GM12878 (cell line): ENCODE results near the gene FAM163B. TPM values are rescaled to one million over a fixed set of nuclear protein-coding genes. Genes with fewer than 3 reads are reported as not detected.

Experiments
- ATAC-seq: fragments of 200-7000 bp; cut with Tn5 transposase; 3 replicates; pipeline ENCODE4 v1.9.1; 2020; ENCODE audit warnings: mild to moderate bottlenecking, moderate library complexity
- BruUV-seq: library from RNA; stranded (reverse); fragments of 400-500 nt; replicated peaks from 2 replicates; lab custom pipeline; 2021; lab: Mats Ljungman, UMichigan
- CTCF ChIA-PET: fragments of 300-600 bp; sonication (Branson Sonifier 250); formaldehyde crosslinking; extraction: SDS; loops from one replicate; lab custom pipeline; 2021; ENCODE audit warnings: inconsistent platforms; lab: Yijun Ruan, JAX
- POLR2A ChIA-PET: fragments of 350-600 bp; formaldehyde crosslinking; extraction: SDS; loops from one replicate; lab custom pipeline; 2021; ENCODE audit warnings: inconsistent platforms; lab: Charles Lee
- RAD21 ChIA-PET: fragments of 300-600 bp; sonication (Branson Sonifier 250); formaldehyde crosslinking; loops from one replicate; lab custom pipeline; 2023; ENCODE audit warnings: antibody characterized with exemption; ENCODE audit not compliant: unreplicated experiment; lab: Charles Lee
- SMC1A ChIA-PET: fragments of 300-600 bp; sonication (Branson Sonifier 250); formaldehyde crosslinking; loops from one replicate; lab custom pipeline; 2023; ENCODE audit not compliant: unreplicated experiment, uncharacterized antibody; lab: Charles Lee
- DNase-seq: peaks from one replicate; pipeline ENCODE4 v3.0.0-alpha.2; 2011; ENCODE audit warnings: low read depth, low spot score
- FAIRE-seq: peaks from 3 replicates; lab custom pipeline; 2011; peaks lifted over from hg19 to GRCh38; lab: Jason Lieb, UNC
- H2AFZ ChIP-seq: 2 replicates; pipeline ENCODE4 v1.6.0; 2011; ENCODE audit warnings: low read depth, low read length, control low read depth; ENCODE audit not compliant: control insufficient read depth
- H3K27ac ChIP-seq: 2 replicates; pipeline ENCODE4 v1.5.1; 2011; ENCODE audit warnings: control low read depth; ENCODE audit not compliant: control insufficient read depth, insufficient read depth
- H3K27me3 ChIP-seq, 2 experiments: replicated peaks in 1 of 2; 2 replicates each; pipeline versions ENCODE4 v1.6.0 to v1.6.1; 2011; ENCODE audit warnings: low read length in 1 of 2; ENCODE audit not compliant: control insufficient read depth in 2 of 2, insufficient read depth in 2 of 2
- H3K36me3 ChIP-seq, 2 experiments: 2 replicates each; pipeline ENCODE4 v1.5.1; 2011; ENCODE audit warnings: low read length in 1 of 2; ENCODE audit not compliant: control insufficient read depth in 2 of 2, insufficient read depth in 2 of 2
- H3K4me1 ChIP-seq: 2 replicates; pipeline ENCODE4 v1.6.1; 2011; ENCODE audit warnings: mild to moderate bottlenecking, low read length, moderate library complexity, mixed read lengths; ENCODE audit not compliant: control insufficient read depth, insufficient read depth
- H3K4me2 ChIP-seq: 2 replicates; pipeline ENCODE4 v1.6.0; 2011; ENCODE audit warnings: control low read depth; ENCODE audit not compliant: control insufficient read depth, insufficient read depth
- H3K4me3 ChIP-seq: fragments of 200-600 bp; sonication (generic); 2 replicates; pipeline ENCODE4 v1.5.1; 2016
- H3K79me2 ChIP-seq: 2 replicates; pipeline ENCODE4 v1.6.0; 2011; ENCODE audit warnings: low read length; ENCODE audit not compliant: control insufficient read depth, insufficient read depth
- H3K9ac ChIP-seq: 2 replicates; pipeline ENCODE4 v1.8.0; 2011; ENCODE audit warnings: low read length, control low read depth, mixed read lengths; ENCODE audit not compliant: control insufficient read depth, insufficient read depth
- H3K9me3 ChIP-seq: replicated peaks from 3 replicates; pipeline ENCODE4 v1.5.1; 2011; ENCODE audit warnings: mild to moderate bottlenecking, low read length; ENCODE audit not compliant: control insufficient read depth, insufficient read depth
- H4K20me1 ChIP-seq: 2 replicates; pipeline ENCODE4 v1.6.0; 2011; ENCODE audit not compliant: control insufficient read depth, insufficient read depth
- BCLAF1 ChIP-seq: fragments of 450-650 bp; IDR thresholded peaks from 2 replicates; pipeline ENCODE4 v1.6.1; 2017; ENCODE audit warnings: antibody characterized with exemption, mild to moderate bottlenecking, moderate library complexity
- CBX3 ChIP-seq: fragments of 200-600 bp; sonication (generic); IDR thresholded peaks from 2 replicates; pipeline ENCODE4 v1.6.1; 2016; ENCODE audit warnings: low read depth, borderline replicate concordance
- GABPA ChIP-seq: IDR thresholded peaks from 2 replicates; pipeline ENCODE4 v1.6.1; 2014; ENCODE audit warnings: antibody characterized with exemption, low read depth, mild to moderate bottlenecking, inconsistent platforms
- HSF1 ChIP-seq: fragments of 150-350 bp; IDR thresholded peaks from 2 replicates; pipeline ENCODE4 v1.6.1; 2014; ENCODE audit warnings: mild to moderate bottlenecking, low read depth, low read length
- IRF4 ChIP-seq: IDR thresholded peaks from 2 replicates; pipeline ENCODE4 v1.6.1; 2011; ENCODE audit warnings: low read depth, low read length
- JUND ChIP-seq: IDR thresholded peaks from 2 replicates; pipeline ENCODE4 v1.6.1; 2012; ENCODE audit warnings: low read depth, mild to moderate bottlenecking, low read length, improper control_type of control experiment, moderate library complexity
- NFXL1 ChIP-seq: fragments of 450-650 bp; IDR thresholded peaks from 2 replicates; pipeline ENCODE4 v1.6.1; 2017; ENCODE audit warnings: antibody characterized with exemption, mild to moderate bottlenecking, borderline replicate concordance
- POU2F2 ChIP-seq: IDR thresholded peaks from 3 replicates; pipeline ENCODE4 v1.6.1; 2011; ENCODE audit warnings: low read depth, mild to moderate bottlenecking, low read length, borderline replicate concordance
- SMAD5 ChIP-seq: IDR thresholded peaks from 2 replicates; pipeline ENCODE4 v1.6.1; 2016; ENCODE audit warnings: antibody characterized with exemption, low read depth
- SP1 ChIP-seq: IDR thresholded peaks from one replicate; pipeline ENCODE4 v1.6.1; 2011; ENCODE audit warnings: low read depth, low read length
- TAF1 ChIP-seq: IDR thresholded peaks from 2 replicates; pipeline ENCODE4 v1.6.1; 2011; ENCODE audit warnings: mild to moderate bottlenecking, low read depth, low read length, borderline replicate concordance
- ZNF217 ChIP-seq: fragments of 450-650 bp; IDR thresholded peaks from 2 replicates; pipeline ENCODE4 v1.6.1; 2017; ENCODE audit warnings: antibody characterized with exemption, mild to moderate bottlenecking
- WGBS: methylation state at CpG from one replicate; pipeline ENCODE4 v1.1.6; 2016; ENCODE audit warnings: low lambda C conversion rate; ENCODE audit not compliant: insufficient replicate concordance, insufficient coverage; ENCODE audit errors: missing lambda C conversion rate; 5-methylcytosine and 5-hydroxymethylcytosine counted together
- in situ Hi-C: fragments of 300-500 bp; cut with MboI; formaldehyde crosslinking; loops from 9 replicates; pipeline ENCODE4 v1.14.3; 2018; ENCODE audit warnings: mixed read lengths
- intact Hi-C: fragments of 100-400 bp; cut with micrococcal nuclease; formaldehyde crosslinking; loops from one replicate; pipeline ENCODE4 v1.14.2; 2022; ENCODE audit not compliant: unreplicated experiment
- polyA plus RNA-seq, 11 experiments: library from polyadenylated mRNA; depleted of rRNA in 4 of 11; unstranded in 6 of 11; stranded (reverse) in 5 of 11; fragments of >200 nt; fragmentation: Nextera tagmentation in 4 of 11; fragmentation: Illumina TruSeq in 1 of 11; extraction: Ambion mirVana in 4 of 11; extraction: Trizol in 1 of 11; gene quantifications; 1 replicate in 1 of 11; 2 replicates in 10 of 11; pipeline versions ENCODE4 v1.2.1 to v1.2.3, GENCODE V29; 2011 to 2016; ENCODE audit warnings: inconsistent platforms in 2 of 11, missing spikeins in 2 of 11, low read depth in 1 of 11
- total RNA-seq, 4 experiments: library from RNA; depleted of rRNA in 3 of 4; stranded (reverse); fragments of >200 nt in 3 of 4; fragmentation: Illumina TruSeq in 1 of 4; extraction: Trizol in 1 of 4; gene quantifications; 2 replicates each; pipeline versions ENCODE4 v1.2.1 to v1.2.3, GENCODE V29; 2013 to 2021
- TF ChIP-seq, protein P1 (sequence below): fragments of 450-650 bp; conservative IDR thresholded peaks from 2 replicates; pipeline ENCODE4 v1.6.1; 2017; ENCODE audit warnings: mild to moderate bottlenecking, moderate library complexity

The FAM163B gene
- total and polyA plus RNA-seq, 10 of the 15 experiments (the other 5 are each of a cell fraction or from before 2014, with no cell fraction given), result not detected

DNA sequence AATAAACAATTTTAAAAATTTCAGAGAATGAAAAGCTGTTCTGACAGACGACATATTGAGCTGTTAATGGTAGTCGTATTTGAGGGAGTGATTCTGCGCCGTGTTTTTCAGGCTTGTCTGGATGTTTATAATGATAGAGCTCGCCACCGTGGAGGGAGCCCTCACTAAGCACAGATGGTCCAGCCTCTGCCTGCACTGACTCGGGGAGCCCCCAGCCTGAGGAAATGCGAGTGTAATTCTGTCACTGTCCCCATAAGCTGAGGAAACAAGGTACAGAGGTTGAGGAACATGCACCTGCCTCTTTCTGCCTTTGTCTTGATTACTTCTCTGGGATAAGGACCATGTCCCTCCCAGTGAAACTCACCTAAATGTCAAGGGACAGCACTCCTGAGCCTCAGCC lies 19.6 kb upstream of the FAM163B start:
- Histone ChIP-seq H2AFZ (no peak overlapping the region), H4K20me1 (no peaks in the 10 kb centered on the region), H3K4me2 (no peak overlapping the region), H3K36me3 (no peaks in the 10 kb centered on the region), H3K4me3 (no peak overlapping the region), H3K9me3 (no peaks in the 10 kb centered on the region; the same call in 2 of the 3 replicates), H3K79me2 (no peaks in the 10 kb centered on the region), H3K27me3 (peaks cover 0 to 1% of the 10 kb centered on the region in 2 experiments; a peak in 2 of 4 replicates), H3K4me1 (no peaks in the 10 kb centered on the region), H3K9ac (no peak overlapping the region), H3K27ac (no peak overlapping the region)
- CTCF ChIA-PET, result no interaction called here
- ATAC-seq, result no peak
- SMC1A ChIA-PET, result no interaction called here
- in situ Hi-C loops, result no loop called here
- no TSS peak for BruUV-seq
- no peak for DNase-seq
- POLR2A ChIA-PET, result no interaction called here
- RAD21 ChIA-PET, result no interaction called here
- no peak for TF ChIP-seq SP1
- no peak for TF ChIP-seq JUND
- no peak for TF ChIP-seq SMAD5
- no peak for TF ChIP-seq IRF4
- no peak for TF ChIP-seq BCLAF1
- no peak for FAIRE-seq
- WGBS, result 54% methylated on average over 8 of the region's 8 CpGs
- intact Hi-C loops, result no loop called here

- no peak overlapping the region for H2AFZ ChIP-seq
- H3K4me3 ChIP-seq, result no peak overlapping the region
- FAIRE-seq (no peak), DNase-seq (no peak), ATAC-seq (no peak)
- no peak overlapping the region for H3K4me2 ChIP-seq
- CTCF ChIA-PET, result no interaction called here
- POLR2A ChIA-PET, result no interaction called here
- BruUV-seq, result no TSS peak
- no peaks in the 10 kb centered on the region for H3K4me1 ChIP-seq
- H3K9ac ChIP-seq, result no peak overlapping the region
- no peak overlapping the region for H3K27ac ChIP-seq
- peaks cover 0 to 1% of the 10 kb centered on the region in 2 experiments; a peak in 3 of 4 replicates for H3K27me3 ChIP-seq
- in situ Hi-C loops, result no loop called here
- RAD21 ChIA-PET, result no interaction called here
- H3K9me3 ChIP-seq, result no peaks in the 10 kb centered on the region; the same call in 2 of the 3 replicates
- SMC1A ChIA-PET, result no interaction called here
- H3K79me2 ChIP-seq, result no peaks in the 10 kb centered on the region
- 2% methylated on average over 3 of the region's 3 CpGs for WGBS
- H4K20me1 ChIP-seq, result no peaks in the 10 kb centered on the region
- no peaks in the 10 kb centered on the region for H3K36me3 ChIP-seq
- intact Hi-C loops, result no loop called here
- TF ChIP-seq CBX3 (no peak), NFXL1 (no peak), POU2F2 (no peak), ZNF217 (no peak), TAF1 (no peak), HSF1 (no peak), GABPA (no peak)
- TF ChIP-seq, protein P1, sequence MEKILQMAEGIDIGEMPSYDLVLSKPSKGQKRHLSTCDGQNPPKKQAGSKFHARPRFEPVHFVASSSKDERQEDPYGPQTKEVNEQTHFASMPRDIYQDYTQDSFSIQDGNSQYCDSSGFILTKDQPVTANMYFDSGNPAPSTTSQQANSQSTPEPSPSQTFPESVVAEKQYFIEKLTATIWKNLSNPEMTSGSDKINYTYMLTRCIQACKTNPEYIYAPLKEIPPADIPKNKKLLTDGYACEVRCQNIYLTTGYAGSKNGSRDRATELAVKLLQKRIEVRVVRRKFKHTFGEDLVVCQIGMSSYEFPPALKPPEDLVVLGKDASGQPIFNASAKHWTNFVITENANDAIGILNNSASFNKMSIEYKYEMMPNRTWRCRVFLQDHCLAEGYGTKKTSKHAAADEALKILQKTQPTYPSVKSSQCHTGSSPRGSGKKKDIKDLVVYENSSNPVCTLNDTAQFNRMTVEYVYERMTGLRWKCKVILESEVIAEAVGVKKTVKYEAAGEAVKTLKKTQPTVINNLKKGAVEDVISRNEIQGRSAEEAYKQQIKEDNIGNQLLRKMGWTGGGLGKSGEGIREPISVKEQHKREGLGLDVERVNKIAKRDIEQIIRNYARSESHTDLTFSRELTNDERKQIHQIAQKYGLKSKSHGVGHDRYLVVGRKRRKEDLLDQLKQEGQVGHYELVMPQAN, result no peak
Observed at GRCh38 chr9:133627341-133627740, 18.2 kb upstream of the FAM163B start.
